Natural killer cell (primary cell): ENCODE data around the gene MARCHF3. TPM values are rescaled to one million over a fixed set of nuclear protein-coding genes. Genes with fewer than 3 reads are reported as not detected.

Experiments used
- ATAC-seq, 3 donors: fragments of 150-1000 bp in 2 of 3; fragments of 200-7000 bp in 1 of 3; cut with Tn5 transposase; 1 replicate in 1 of 3; 2 replicates in 2 of 3; pipeline ENCODE4 v1.10.0; 2021; ENCODE audit warnings: mild to moderate bottlenecking in 2 of 3, moderate library complexity in 2 of 3
- DNase-seq, 2 donors: peaks; one replicate each; pipeline versions ENCODE4 v3.0.0 to v3.0.0-alpha.2; 2013 to 2021; ENCODE audit warnings: mixed read lengths in 1 of 2
- H3K27ac ChIP-seq: one replicate; pipeline ENCODE4 v1.5.1; 2013; ENCODE audit warnings: mild to moderate bottlenecking, low read length
- H3K27me3 ChIP-seq: one replicate; pipeline ENCODE4 v1.6.1; 2013; ENCODE audit warnings: low read length; ENCODE audit not compliant: control insufficient read depth, insufficient read depth
- H3K36me3 ChIP-seq: one replicate; pipeline ENCODE4 v1.6.1; 2013; ENCODE audit warnings: low read length; ENCODE audit not compliant: control insufficient read depth, insufficient read depth
- H3K4me1 ChIP-seq: one replicate; pipeline ENCODE4 v1.6.1; 2013; ENCODE audit warnings: low read length; ENCODE audit not compliant: control insufficient read depth, insufficient read depth
- H3K4me3 ChIP-seq: one replicate; pipeline ENCODE4 v1.5.1; 2013; ENCODE audit warnings: low read length
- H3K9me3 ChIP-seq: one replicate; pipeline ENCODE4 v1.6.1; 2013; ENCODE audit warnings: low read length; ENCODE audit not compliant: control insufficient read depth, insufficient read depth
- H3K27ac Mint-ChIP-seq, 2 donors: one replicate each; pipeline ENCODE4 v1.8.0; 2022; ENCODE audit warnings: mild to moderate bottlenecking in 2 of 2, mixed read lengths in 2 of 2, moderate library complexity in 1 of 2
- H3K27me3 Mint-ChIP-seq, 2 donors: one replicate each; pipeline ENCODE4 v1.8.0; 2022; ENCODE audit warnings: low read depth in 2 of 2, mixed read lengths in 2 of 2
- H3K36me3 Mint-ChIP-seq: one replicate; pipeline ENCODE4 v1.8.0; 2022; ENCODE audit warnings: mixed read lengths
- H3K4me1 Mint-ChIP-seq, 2 donors: one replicate each; pipeline ENCODE4 v1.8.0; 2022; ENCODE audit warnings: mixed read lengths in 2 of 2
- H3K4me3 Mint-ChIP-seq: one replicate; pipeline ENCODE4 v1.8.0; 2022; ENCODE audit warnings: mild to moderate bottlenecking, moderate library complexity, mixed read lengths
- H3K9me3 Mint-ChIP-seq, 2 donors: one replicate each; pipeline ENCODE4 v1.8.0; 2022; ENCODE audit warnings: mixed read lengths in 2 of 2
- CTCF ChIP-seq: fragments of 200-600 bp; IDR thresholded peaks from one replicate; pipeline ENCODE4 v1.8.0; 2022; ENCODE audit warnings: antibody characterized with exemption
- WGBS: methylation state at CpG from one replicate; pipeline ENCODE4 v1.1.7; 2013; ENCODE audit warnings: missing lambda C conversion rate; ENCODE audit not compliant: insufficient coverage; 5-methylcytosine and 5-hydroxymethylcytosine counted together
- intact Hi-C: fragments of 100-400 bp; cut with micrococcal nuclease; formaldehyde crosslinking; loops from one replicate; pipeline ENCODE4 v1.14.2; 2022
- total RNA-seq, 4 donors: library from RNA; stranded (reverse); fragments of 120-200 nt in 1 of 4; gene quantifications; one replicate each; pipeline versions ENCODE4 v1.2.3 to v1.2.4, GENCODE V29; 2013 to 2022

Gene MARCHF3
- total RNA-seq, 3 donors from 2014 or later (not counting 1 experiment from before 2014, with no cell fraction given), result 6.8 to 11.2 (median 8.9) TPM

GRCh38 chr5:126826619-126827215 lies 203.6 kb downstream of the MARCHF3 start:
- no peaks in the 10 kb centered on the region for H3K9me3 ChIP-seq
- Mint-ChIP-seq H3K4me1 (peaks cover 0 to 4% of the 10 kb centered on the region in 2 donors), H3K4me3 (no peak overlapping the region), H3K27me3 (no peaks in the 10 kb centered on the region), H3K9me3 (no peaks in the 10 kb centered on the region), H3K36me3 (peaks cover 19% of the 10 kb centered on the region), H3K27ac (no peak overlapping the region)
- H3K27me3 ChIP-seq, result no peaks in the 10 kb centered on the region
- intact Hi-C loops, result no loop called here
- DNase-seq, result no peak
- H3K4me1 ChIP-seq, result no peaks in the 10 kb centered on the region
- ATAC-seq, result no peak
- no peak overlapping the region for H3K27ac ChIP-seq
- H3K4me3 ChIP-seq, result no peak overlapping the region
- WGBS, result 65% methylated on average over 3 of the region's 3 CpGs
- TF ChIP-seq CTCF, result no peak
- H3K36me3 ChIP-seq, result peaks cover 37% of the 10 kb centered on the region

- TF ChIP-seq CTCF, result no peak
- Histone ChIP-seq H3K27ac (no peak overlapping the region), H3K27me3 (no peaks in the 10 kb centered on the region), H3K9me3 (no peaks in the 10 kb centered on the region), H3K36me3 (peaks cover 23% of the 10 kb centered on the region), H3K4me3 (no peak overlapping the region), H3K4me1 (no peaks in the 10 kb centered on the region)
- H3K4me1 Mint-ChIP-seq, result peaks cover 18 to 20% of the 10 kb centered on the region in 2 donors
- no peak overlapping the region for H3K27ac Mint-ChIP-seq
- no peak overlapping the region for H3K4me3 Mint-ChIP-seq
- 93% methylated on average over 4 of the region's 5 CpGs for WGBS
- no peaks in the 10 kb centered on the region for H3K36me3 Mint-ChIP-seq
- intact Hi-C loops, result loop anchor here (10.0 kb wide), 1 partner anchor 1266 kb away; the partner anchor contains the start of gene SLC12A2
- no peak for ATAC-seq
- no peaks in the 10 kb centered on the region for H3K9me3 Mint-ChIP-seq
- H3K27me3 Mint-ChIP-seq, result no peaks in the 10 kb centered on the region
- DNase-seq, result no peak
These were observed 211.1 kb downstream of the MARCHF3 start for GRCh38 chr5:126819253-126819652.

- no peaks in the 10 kb centered on the region for H3K36me3 Mint-ChIP-seq
- no peaks in the 10 kb centered on the region for H3K9me3 ChIP-seq
- intact Hi-C loops, result loop anchor here (10.0 kb wide), 1 partner anchor 1266 kb away; the partner anchor contains the start of gene SLC12A2
- ATAC-seq, result no peak
- H3K27ac ChIP-seq, result no peak overlapping the region
- H3K4me1 ChIP-seq, result no peaks in the 10 kb centered on the region
- H3K4me3 ChIP-seq, result no peak overlapping the region
- no peak for DNase-seq
- peaks cover 23% of the 10 kb centered on the region for H3K36me3 ChIP-seq
- H3K27ac Mint-ChIP-seq, result no peak overlapping the region
- no peaks in the 10 kb centered on the region for H3K27me3 ChIP-seq
- WGBS, result 99% methylated on average over 4 of the region's 4 CpGs
- TF ChIP-seq CTCF, result no peak
- no peak overlapping the region for H3K4me3 Mint-ChIP-seq
- H3K27me3 Mint-ChIP-seq, result no peaks in the 10 kb centered on the region
- peaks cover 18 to 23% of the 10 kb centered on the region in 2 donors for H3K4me1 Mint-ChIP-seq
- H3K9me3 Mint-ChIP-seq, result no peaks in the 10 kb centered on the region
These were observed 211.6 kb downstream of the MARCHF3 start for GRCh38 chr5:126818736-126819135.

Other genes starting within 250 kb of the MARCHF3 start
- gene C5orf63, start 42.9 kb upstream of the MARCHF3 start, total RNA-seq, result 10 to 100 TPM; 10.4 to 18.8 (median 11.7) TPM